ENCODE measurements around the gene PCDHB9. TPM values are rescaled to one million over a fixed set of nuclear protein-coding genes. Genes with fewer than 3 reads are reported as not detected.
"Not testable (repeated sequence)": the region's sequence is repeated elsewhere in the genome, so short reads cannot be mapped to it uniquely, and the experiment has no call there.

The PCDHB9 gene
- total and polyA plus RNA-seq, 12 donors = 0.25 to 3.4 (median 0.79) TPM

DNA sequence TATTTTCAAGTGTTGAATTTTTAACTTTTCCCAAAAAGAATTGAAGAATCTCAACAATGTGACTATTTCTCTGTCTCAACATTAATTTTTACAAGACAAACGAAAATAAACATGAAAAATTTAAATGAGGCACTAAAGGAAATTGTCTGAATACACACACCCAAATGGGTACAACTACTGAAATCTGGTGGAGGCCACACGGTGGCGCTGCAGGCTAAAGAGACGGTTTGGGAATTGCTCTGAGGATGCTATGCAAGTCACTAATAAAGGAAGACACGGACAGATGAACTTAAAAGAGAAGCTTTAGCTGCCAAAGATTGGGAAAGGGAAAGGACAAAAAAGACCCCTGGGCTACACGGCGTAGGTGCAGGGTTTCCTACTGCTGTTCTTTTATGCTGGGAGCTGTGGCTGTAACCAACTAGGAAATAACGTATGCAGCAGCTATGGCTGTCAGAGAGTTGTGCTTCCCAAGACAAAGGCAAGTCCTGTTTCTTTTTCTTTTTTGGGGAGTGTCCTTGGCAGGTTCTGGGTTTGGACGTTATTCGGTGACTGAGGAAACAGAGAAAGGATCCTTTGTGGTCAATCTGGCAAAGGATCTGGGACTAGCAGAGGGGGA, 5.3 kb downstream of the PCDHB9 start, which contains the start of gene PCDHB10:
TSS of gene PCDHB10 (plus strand) at position 244 of the 616 bp plus-strand sequence. CDS start at position 444, 200 bp downstream.
- WGBS, 2 donors = 6 to 9% methylated on average over 10 of the region's 10 CpGs
- no peak within 1 kb of the TSS for H3K27ac ChIP-seq
- no peak for ATAC-seq
- peaks cover 0 to 89% (median 57%) of the 10 kb centered on the region in 11 donors for H3K9me3 ChIP-seq
- H3K27me3 ChIP-seq = peaks cover 0 to 21% (median 9%) of the 10 kb centered on the region in 7 donors
- intact Hi-C loops (cut with DNase I) = no loop called here
- H3K4me1 ChIP-seq = no peaks in the 10 kb centered on the region
- TF ChIP-seq CTCF (IDR thresholded peaks at IDR 0.05) = peak in 7 of 9 donors; percentile 29 to 48 (median 43)
- H3K4me3 ChIP-seq = peak within 1 kb of the TSS in 1 of 10 donors; percentile 16
- no peak for DNase-seq
- no peaks in the 10 kb centered on the region for H3K36me3 ChIP-seq

DNA sequence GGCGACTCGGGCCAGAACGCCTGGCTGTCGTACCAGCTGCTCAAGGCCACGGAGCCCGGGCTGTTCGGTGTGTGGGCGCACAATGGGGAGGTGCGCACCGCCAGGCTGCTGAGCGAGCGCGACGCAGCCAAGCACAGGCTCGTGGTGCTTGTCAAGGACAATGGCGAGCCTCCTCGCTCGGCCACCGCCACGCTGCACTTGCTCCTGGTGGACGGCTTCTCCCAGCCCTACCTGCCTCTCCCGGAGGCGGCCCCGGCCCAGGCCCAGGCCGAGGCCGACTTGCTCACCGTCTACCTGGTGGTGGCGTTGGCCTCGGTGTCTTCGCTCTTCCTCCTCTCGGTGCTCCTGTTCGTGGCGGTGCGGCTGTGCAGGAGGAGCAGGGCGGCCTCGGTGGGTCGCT, 7.4 kb downstream of the PCDHB9 start:
- ATAC-seq; DNase-seq; intact Hi-C loops (cut with DNase I); H3K36me3 ChIP-seq; H3K4me3 ChIP-seq; H3K27ac ChIP-seq; H3K4me1 ChIP-seq: not testable (repeated sequence)
- WGBS, 2 donors = 23 to 31% methylated on average over 5 to 24 of the region's 37 CpGs
- Histone ChIP-seq H3K27me3 (peaks cover 0 to 17% (median 6%) of the 10 kb centered on the region in 7 donors), H3K9me3 (peaks cover 0 to 93% (median 62%) of the 10 kb centered on the region in 11 donors)

DNA sequence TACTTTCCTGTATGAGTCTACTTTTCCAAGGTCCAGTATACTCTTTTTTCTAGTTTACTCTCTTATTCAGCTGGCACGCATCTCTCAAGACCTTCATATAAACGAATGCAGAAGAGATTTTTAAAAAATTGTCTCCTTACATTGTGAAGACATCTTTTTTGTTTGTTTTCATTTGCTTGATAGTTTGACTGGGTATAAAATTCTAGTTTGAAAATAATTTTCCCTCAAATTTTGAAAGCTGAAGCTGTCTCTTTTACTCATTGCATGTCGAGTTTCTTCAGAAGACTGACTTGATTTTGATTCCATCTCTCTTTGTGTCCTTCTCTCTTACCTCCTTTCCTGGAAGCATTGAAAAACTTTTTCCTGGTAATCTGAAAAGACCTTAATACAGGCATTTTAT, 9.4 kb downstream of the PCDHB9 start:
- H3K9me3 ChIP-seq = peaks cover 0 to 91% (median 57%) of the 10 kb centered on the region in 11 donors
- no peak for ATAC-seq

GRCh38 chr5:141199359-141200235, 12.6 kb downstream of the PCDHB9 start, which contains the start of gene PCDHB11:
Gene PCDHB11, plus strand, starts transcription at chr5:141199627. Its CDS starts 148 bp downstream, at chr5:141199775.
- peaks cover 0 to 98% (median 56%) of the 10 kb centered on the region in 11 donors for H3K9me3 ChIP-seq
- H3K4me3 ChIP-seq = peak within 1 kb of the TSS in 6 of 10 donors; percentile 1 to 20 (median 15)
- intact Hi-C loops (cut with DNase I) = loop anchor here in 1 of 10 donors (10.0 kb wide), 1 partner anchor 125 kb away; the partner anchor contains the start of gene TAF7

More for the DNA sequence above, 9.4 kb downstream of the PCDHB9 start:
- H3K4me3 ChIP-seq = no peak overlapping the region
- 26 to 29% methylated on average over 3 of the region's 3 CpGs for WGBS, 2 donors
- H3K27me3 ChIP-seq = peaks cover 0 to 12% (median 6%) of the 10 kb centered on the region in 7 donors
- no peak for DNase-seq
- peaks cover 0 to 4% (median 0%) of the 10 kb centered on the region in 9 donors for H3K36me3 ChIP-seq
- TF ChIP-seq CTCF (IDR thresholded peaks at IDR 0.05) = no peak
- H3K27ac ChIP-seq = no peak overlapping the region
- intact Hi-C loops (cut with DNase I) = no loop called here
- no peaks in the 10 kb centered on the region for H3K4me1 ChIP-seq

DNA sequence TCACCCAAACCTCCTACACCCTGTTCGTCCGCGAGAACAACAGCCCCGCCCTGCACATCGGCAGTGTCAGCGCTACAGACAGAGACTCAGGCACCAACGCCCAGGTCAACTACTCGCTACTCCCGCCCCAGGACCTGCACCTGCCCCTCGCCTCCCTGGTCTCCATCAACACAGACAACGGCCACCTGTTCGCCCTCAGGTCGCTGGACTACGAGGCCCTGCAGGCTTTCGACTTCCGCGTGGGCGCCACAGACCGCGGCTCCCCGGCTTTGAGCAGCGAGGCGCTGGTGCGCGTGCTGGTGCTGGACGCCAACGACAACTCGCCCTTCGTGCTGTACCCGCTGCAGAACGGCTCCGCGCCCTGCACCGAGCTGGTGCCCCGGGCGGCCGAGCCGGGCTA, 14.2 kb downstream of the PCDHB9 start:
- not testable (repeated sequence) for ATAC-seq, H3K27ac ChIP-seq, H3K4me3 ChIP-seq, H3K4me1 ChIP-seq, DNase-seq
- Histone ChIP-seq H3K9me3 (peaks cover 0 to 98% (median 53%) of the 10 kb centered on the region in 11 donors), H3K36me3 (peaks cover 0 to 30% (median 0%) of the 10 kb centered on the region in 9 donors), H3K27me3 (peaks cover 0 to 29% (median 9%) of the 10 kb centered on the region in 7 donors)
- WGBS, 2 donors = 24 to 26% methylated on average over 23 to 27 of the region's 38 CpGs
- intact Hi-C loops (cut with DNase I) = loop anchor here in 1 of 10 donors (10.0 kb wide), 1 partner anchor 124 kb away; the partner anchor contains the start of gene TAF7

More at GRCh38 chr5:141199359-141200235, 12.6 kb downstream of the PCDHB9 start, which contains the start of gene PCDHB11:
- Histone ChIP-seq H3K4me1 (no peaks in the 10 kb centered on the region), H3K36me3 (peaks cover 0 to 18% (median 0%) of the 10 kb centered on the region in 9 donors), H3K27me3 (peaks cover 0 to 20% (median 9%) of the 10 kb centered on the region in 7 donors), H3K27ac (no peak within 1 kb of the TSS)
- peak in 4 of 9 donors; percentile 4 to 19 (median 18) for TF ChIP-seq CTCF (IDR thresholded peaks at IDR 0.05)
- DNase-seq (no peak), ATAC-seq (no peak)
- 32 to 33% methylated on average over 21 of the region's 21 CpGs for WGBS, 2 donors

DNA sequence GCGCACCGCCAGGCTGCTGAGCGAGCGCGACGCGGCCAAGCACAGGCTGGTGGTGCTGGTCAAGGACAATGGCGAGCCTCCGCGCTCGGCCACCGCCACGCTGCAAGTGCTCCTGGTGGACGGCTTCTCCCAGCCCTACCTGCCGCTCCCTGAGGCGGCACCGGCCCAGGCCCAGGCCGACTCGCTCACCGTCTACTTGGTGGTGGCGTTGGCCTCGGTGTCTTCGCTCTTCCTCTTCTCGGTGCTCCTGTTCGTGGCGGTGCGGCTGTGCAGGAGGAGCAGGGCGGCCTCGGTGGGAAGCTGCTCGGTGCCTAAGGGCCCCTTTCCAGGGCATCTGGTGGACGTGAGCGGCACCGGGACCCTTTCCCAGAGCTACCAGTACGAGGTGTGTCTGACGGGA, 14.7 kb downstream of the PCDHB9 start:
- DNase-seq, ATAC-seq, H3K27ac ChIP-seq, H3K4me1 ChIP-seq, H3K4me3 ChIP-seq: not testable (repeated sequence)
- Histone ChIP-seq H3K36me3 (peaks cover 0 to 35% (median 0%) of the 10 kb centered on the region in 9 donors), H3K27me3 (peaks cover 0 to 34% (median 9%) of the 10 kb centered on the region in 7 donors), H3K9me3 (peaks cover 0 to 98% (median 48%) of the 10 kb centered on the region in 11 donors)
- 25 to 28% methylated on average over 28 to 29 of the region's 35 CpGs for whole genome bisulfite sequencing, 2 donors
- intact Hi-C loops (cut with DNase I) = loop anchor here in 1 of 10 donors (10.0 kb wide), 1 partner anchor 123 kb away; the partner anchor contains the start of gene TAF7

Measured in heart right ventricle (tissue), 16 donors.